MG63 (cell line): Measurements from ENCODE around the gene GPAM. TPM values are rescaled to one million over a fixed set of nuclear protein-coding genes. Genes with fewer than 3 reads are reported as not detected.
A peak's percentile ranks its signal among the peaks of the same experiment; 100 is the strongest.
"Not testable (repeated sequence)": the region's sequence is repeated elsewhere in the genome, so short reads cannot be mapped to it uniquely, and the experiment has no call there.

Experiments
- DNase-seq: peaks from one replicate; pipeline ENCODE4 v3.0.0-alpha.2; 2020
- H3K27me3 ChIP-seq: fragments of 250-450 bp; sonication (Bioruptor Pico); 2 replicates; pipeline ENCODE4 v1.5.1; 2020; ENCODE audit warnings: mild to moderate bottlenecking, moderate library complexity
- H3K36me3 ChIP-seq: fragments of 250-450 bp; sonication (Bioruptor Pico); 2 replicates; pipeline ENCODE4 v1.5.1; 2020; ENCODE audit warnings: mild to moderate bottlenecking, moderate library complexity
- H3K4me3 ChIP-seq: fragments of 250-450 bp; sonication (Bioruptor Pico); 2 replicates; pipeline ENCODE4 v1.5.1; 2020; ENCODE audit warnings: mild to moderate bottlenecking, moderate library complexity
- H3K9me3 ChIP-seq: fragments of 250-450 bp; sonication (Bioruptor Pico); 2 replicates; pipeline ENCODE4 v1.5.1; 2020; ENCODE audit warnings: mild to moderate bottlenecking, moderate library complexity
- total RNA-seq: library from RNA; depleted of rRNA; stranded (reverse); fragments of >200 nt; shearing (Covaris generic); gene quantifications from 2 replicates; pipeline ENCODE4 v1.2.3, GENCODE V29; 2014; ENCODE audit warnings: low replicate concordance; rRNA removed

GPAM gene
- 4.4 and 7.3 TPM in 2 replicates for total RNA-seq

- H3K36me3 ChIP-seq: peaks cover 8% of the 10 kb centered on the region
- H3K9me3 ChIP-seq: peaks cover 8% of the 10 kb centered on the region
- peak; percentile 90 for DNase-seq
- H3K4me3 ChIP-seq: peak within 1 kb of the TSS; percentile 80
- no peaks in the 10 kb centered on the region for H3K27me3 ChIP-seq
These were observed at the start of gene GPAM for GRCh38 chr10:112183329-112184051. Gene GPAM, minus strand, starts transcription at chr10:112183765. Its CDS starts 1,981 bp downstream, at chr10:112181784.

- no peaks in the 10 kb centered on the region for H3K36me3 ChIP-seq
- no peaks in the 10 kb centered on the region for H3K9me3 ChIP-seq
- no peak for DNase-seq
- no peak overlapping the region for H3K4me3 ChIP-seq
- no peaks in the 10 kb centered on the region for H3K27me3 ChIP-seq
These were observed 49.1 kb upstream of the GPAM start for GRCh38 chr10:112232670-112233069.

- Histone ChIP-seq H3K36me3 (no peaks in the 10 kb centered on the region), H3K27me3 (no peaks in the 10 kb centered on the region), H3K9me3 (no peaks in the 10 kb centered on the region), H3K4me3 (no peak overlapping the region)
- no peak for DNase-seq
These were observed 48.2 kb upstream of the GPAM start for GRCh38 chr10:112231602-112232400.

GRCh38 chr10:112230325-112230988 is 46.9 kb upstream of the GPAM start:
- no peaks in the 10 kb centered on the region for H3K27me3 ChIP-seq
- H3K9me3 ChIP-seq: no peaks in the 10 kb centered on the region
- no peak overlapping the region for H3K4me3 ChIP-seq
- DNase-seq: no peak
- no peaks in the 10 kb centered on the region for H3K36me3 ChIP-seq

- no peaks in the 10 kb centered on the region for H3K27me3 ChIP-seq
- no peaks in the 10 kb centered on the region for H3K9me3 ChIP-seq
- H3K4me3 ChIP-seq: no peak overlapping the region
- no peak for DNase-seq
- H3K36me3 ChIP-seq: no peaks in the 10 kb centered on the region
These were observed 46.3 kb upstream of the GPAM start for GRCh38 chr10:112229901-112230300.

GRCh38 chr10:112229096-112229495 is 45.5 kb upstream of the GPAM start:
- H3K36me3 ChIP-seq: no peaks in the 10 kb centered on the region
- H3K9me3 ChIP-seq: no peaks in the 10 kb centered on the region
- no peak overlapping the region for H3K4me3 ChIP-seq
- H3K27me3 ChIP-seq: no peaks in the 10 kb centered on the region
- no peak for DNase-seq

GRCh38 chr10:112228366-112229088 is 45.0 kb upstream of the GPAM start:
- H3K36me3 ChIP-seq, H3K9me3 ChIP-seq, H3K4me3 ChIP-seq, DNase-seq, H3K27me3 ChIP-seq: not testable (repeated sequence)

GRCh38 chr10:112227331-112227987 is 43.9 kb upstream of the GPAM start:
- no peaks in the 10 kb centered on the region for H3K9me3 ChIP-seq
- peak; percentile 26 for DNase-seq
- H3K27me3 ChIP-seq: no peaks in the 10 kb centered on the region

GRCh38 chr10:112226439-112227248 is 43.1 kb upstream of the GPAM start:
- Histone ChIP-seq H3K4me3 (no peak overlapping the region), H3K9me3 (peaks cover 1% of the 10 kb centered on the region; the same call in 1 of the 2 replicates), H3K36me3 (no peaks in the 10 kb centered on the region), H3K27me3 (no peaks in the 10 kb centered on the region)
- DNase-seq: no peak

More at GRCh38 chr10:112227331-112227987, 43.9 kb upstream of the GPAM start:
- H3K4me3 ChIP-seq: no peak overlapping the region
- H3K36me3 ChIP-seq: no peaks in the 10 kb centered on the region

GRCh38 chr10:112225771-112226438 is 42.3 kb upstream of the GPAM start:
- Histone ChIP-seq H3K4me3 (no peak overlapping the region), H3K36me3 (no peaks in the 10 kb centered on the region), H3K9me3 (peaks cover 3% of the 10 kb centered on the region; the same call in 1 of the 2 replicates), H3K27me3 (no peaks in the 10 kb centered on the region)
- DNase-seq: no peak

GRCh38 chr10:112224933-112225529 is 41.5 kb upstream of the GPAM start:
- Histone ChIP-seq H3K27me3 (no peaks in the 10 kb centered on the region), H3K36me3 (no peaks in the 10 kb centered on the region), H3K9me3 (peaks cover 5% of the 10 kb centered on the region), H3K4me3 (no peak overlapping the region)
- DNase-seq: no peak

GRCh38 chr10:112223725-112224124 is 40.2 kb upstream of the GPAM start:
- peaks cover 8% of the 10 kb centered on the region for H3K9me3 ChIP-seq
- H3K4me3 ChIP-seq: no peak overlapping the region
- no peaks in the 10 kb centered on the region for H3K27me3 ChIP-seq
- DNase-seq: no peak
- H3K36me3 ChIP-seq: no peaks in the 10 kb centered on the region

GRCh38 chr10:112222799-112223198 is 39.2 kb upstream of the GPAM start:
- no peaks in the 10 kb centered on the region for H3K27me3 ChIP-seq
- H3K9me3 ChIP-seq: peaks cover 8% of the 10 kb centered on the region
- no peak for DNase-seq
- no peak overlapping the region for H3K4me3 ChIP-seq
- no peaks in the 10 kb centered on the region for H3K36me3 ChIP-seq

GRCh38 chr10:112221545-112221944 is 38.0 kb upstream of the GPAM start:
- no peaks in the 10 kb centered on the region for H3K36me3 ChIP-seq
- no peak overlapping the region for H3K4me3 ChIP-seq
- DNase-seq: no peak
- no peaks in the 10 kb centered on the region for H3K27me3 ChIP-seq
- H3K9me3 ChIP-seq: peaks cover 8% of the 10 kb centered on the region

GRCh38 chr10:112218960-112219359 is 35.4 kb upstream of the GPAM start:
- Histone ChIP-seq H3K9me3 (peaks cover 8% of the 10 kb centered on the region), H3K4me3 (no peak overlapping the region), H3K36me3 (no peaks in the 10 kb centered on the region), H3K27me3 (no peaks in the 10 kb centered on the region)
- no peak for DNase-seq
